Fibroblast of pulmonary artery (primary cell): Measurements from ENCODE around the gene SPATS2L.

ENCODE experiments used
- DNase-seq: peaks from one replicate; pipeline ENCODE4 v3.0.0-alpha.2; 2010; ENCODE audit warnings: low read depth
- H3K4me3 ChIP-seq: replicated peaks from 2 replicates; pipeline ENCODE4 v1.5.1; 2011; ENCODE audit warnings: low read depth, mild to moderate bottlenecking, control low read depth, low read length, moderate library complexity
- CTCF ChIP-seq: IDR thresholded peaks from 2 replicates; pipeline ENCODE4 v1.5.1; 2011; ENCODE audit warnings: mild to moderate bottlenecking, control low read depth, low read length, inconsistent platforms; ENCODE audit errors: missing control alignments

Gene SPATS2L

GRCh38 chr2:200348897-200349563 is 42.5 kb downstream of the SPATS2L start:
- no peak for DNase-seq
- TF ChIP-seq CTCF = no peak
- no peak overlapping the region for H3K4me3 ChIP-seq

GRCh38 chr2:200349868-200350267 is 43.4 kb downstream of the SPATS2L start:
- no peak overlapping the region for H3K4me3 ChIP-seq
- no peak for TF ChIP-seq CTCF
- no peak for DNase-seq

- peak; percentile 79 for DNase-seq
- no peak overlapping the region for H3K4me3 ChIP-seq
- no peak for TF ChIP-seq CTCF
Observed at GRCh38 chr2:200350850-200351285, 44.4 kb downstream of the SPATS2L start.

GRCh38 chr2:200351815-200352214 is 45.3 kb downstream of the SPATS2L start:
- no peak for TF ChIP-seq CTCF
- H3K4me3 ChIP-seq = no peak overlapping the region
- DNase-seq = no peak

GRCh38 chr2:200352636-200353035 is 46.1 kb downstream of the SPATS2L start:
- TF ChIP-seq CTCF = no peak
- peak; percentile 73 for DNase-seq
- H3K4me3 ChIP-seq = no peak overlapping the region

- no peak for TF ChIP-seq CTCF
- H3K4me3 ChIP-seq = no peak overlapping the region
- peak; percentile 43 for DNase-seq
Observed at GRCh38 chr2:200353120-200353519, 46.6 kb downstream of the SPATS2L start.

GRCh38 chr2:200353874-200354273 is 47.4 kb downstream of the SPATS2L start:
- H3K4me3 ChIP-seq = no peak overlapping the region
- TF ChIP-seq CTCF = no peak
- DNase-seq = no peak
